Activated effector memory CD4-positive, alpha-beta T cell treated with Interleukin-2 at 50 U/mL for 16 hours (primary cell): ENCODE results near the gene TAS2R9.
"Not testable (repeated sequence)": the region's sequence is repeated elsewhere in the genome, so short reads cannot be mapped to it uniquely, and the experiment has no call there.

Experiments used
- DNase-seq: peaks from one replicate; pipeline ENCODE4 v3.0.0-alpha.2; 2020

The TAS2R9 gene, protein sequence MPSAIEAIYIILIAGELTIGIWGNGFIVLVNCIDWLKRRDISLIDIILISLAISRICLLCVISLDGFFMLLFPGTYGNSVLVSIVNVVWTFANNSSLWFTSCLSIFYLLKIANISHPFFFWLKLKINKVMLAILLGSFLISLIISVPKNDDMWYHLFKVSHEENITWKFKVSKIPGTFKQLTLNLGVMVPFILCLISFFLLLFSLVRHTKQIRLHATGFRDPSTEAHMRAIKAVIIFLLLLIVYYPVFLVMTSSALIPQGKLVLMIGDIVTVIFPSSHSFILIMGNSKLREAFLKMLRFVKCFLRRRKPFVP

DNA sequence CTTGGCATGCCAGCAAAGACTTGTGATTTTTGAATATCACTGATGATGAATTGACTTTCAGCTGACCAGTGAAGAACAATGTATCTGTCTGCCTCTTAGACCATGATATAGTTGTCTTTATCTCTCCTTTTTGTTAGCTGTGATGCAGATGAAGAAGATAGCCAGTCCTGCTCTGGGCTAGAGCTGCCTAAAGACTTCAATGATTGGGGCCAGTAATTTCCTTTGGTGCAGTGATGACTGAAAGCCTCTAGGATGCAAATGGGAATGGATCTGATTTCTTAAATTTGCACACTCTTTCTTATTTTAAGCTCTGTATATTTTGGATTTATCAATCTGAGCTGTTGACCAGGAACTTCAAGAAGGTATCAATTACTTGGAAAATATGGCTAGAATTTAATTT, at the start of gene TAS2R9:
TAS2R9 (minus strand) TSS at position 101 of the 400 bp plus-strand sequence; CDS start at position 8, 93 bp downstream.
- DNase-seq, result no peak

DNA sequence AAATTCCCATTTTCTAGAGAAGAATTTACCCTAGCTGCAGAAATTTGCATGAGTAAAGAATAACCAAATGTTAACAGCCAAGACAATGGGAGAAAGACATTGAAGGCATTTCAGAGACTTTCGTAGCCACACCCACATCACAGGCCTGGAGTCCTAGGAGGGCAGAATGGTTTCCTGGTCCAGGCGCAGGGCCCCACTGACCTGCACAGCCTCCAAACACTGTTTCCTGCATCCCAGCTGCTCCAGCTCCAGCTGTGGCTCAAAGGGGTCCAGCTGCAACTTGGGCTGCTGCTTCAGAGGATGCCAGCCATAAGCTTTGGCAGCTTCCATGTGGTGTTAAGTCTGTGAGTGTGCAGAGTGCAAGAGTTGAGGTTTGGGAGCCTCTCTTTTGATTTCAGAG, 45.8 kb upstream of the TAS2R9 start:
- no peak for DNase-seq

DNA sequence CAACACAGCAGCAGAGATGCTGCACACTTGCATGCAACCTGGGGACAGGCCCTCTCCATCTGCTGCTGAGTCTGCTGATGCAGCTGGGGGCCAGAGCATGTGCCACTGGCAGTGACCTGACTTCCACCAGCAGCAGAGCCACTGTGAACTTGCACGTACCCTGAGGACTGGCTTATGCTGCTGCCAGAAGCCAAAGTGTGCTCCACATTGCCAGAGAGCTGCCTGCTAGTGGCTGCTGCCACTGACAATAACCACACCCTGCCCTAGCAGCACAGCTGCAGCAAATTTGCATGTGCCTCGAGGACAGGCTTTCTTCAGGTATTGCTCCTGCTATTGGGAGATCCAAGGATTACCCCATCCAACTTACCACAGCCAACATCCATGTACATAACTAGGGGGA, 43.8 kb upstream of the TAS2R9 start:
- DNase-seq, result no peak

DNA sequence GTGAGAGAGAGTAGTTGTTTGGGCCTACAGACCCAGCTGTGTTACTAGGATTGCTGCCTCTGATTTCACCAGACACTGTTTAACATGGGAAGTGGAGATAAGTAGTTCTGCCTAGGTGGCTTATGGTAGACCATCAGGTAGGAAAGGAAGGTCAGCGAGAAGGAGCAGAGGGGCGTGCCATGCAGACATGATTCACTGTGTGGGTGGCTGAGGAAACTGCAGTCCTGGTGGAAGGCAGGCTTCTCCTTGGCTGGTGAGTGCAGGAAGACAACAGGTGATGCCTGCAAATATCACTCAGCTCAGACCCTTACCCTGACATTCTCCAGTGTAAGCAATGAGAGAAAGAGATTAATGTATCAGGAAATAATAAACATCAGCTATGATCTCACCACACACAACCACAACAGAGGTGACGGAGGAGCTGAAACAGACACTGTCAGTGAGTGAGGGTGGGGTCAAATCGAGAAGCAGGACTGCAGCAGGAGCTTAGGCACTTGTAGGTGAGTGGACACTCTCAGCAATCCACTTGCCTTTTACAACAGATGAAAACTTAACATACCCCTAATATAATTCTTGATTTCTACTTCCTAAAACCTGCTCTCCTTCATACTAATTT, 41.4 kb upstream of the TAS2R9 start:
- no peak for DNase-seq

DNA sequence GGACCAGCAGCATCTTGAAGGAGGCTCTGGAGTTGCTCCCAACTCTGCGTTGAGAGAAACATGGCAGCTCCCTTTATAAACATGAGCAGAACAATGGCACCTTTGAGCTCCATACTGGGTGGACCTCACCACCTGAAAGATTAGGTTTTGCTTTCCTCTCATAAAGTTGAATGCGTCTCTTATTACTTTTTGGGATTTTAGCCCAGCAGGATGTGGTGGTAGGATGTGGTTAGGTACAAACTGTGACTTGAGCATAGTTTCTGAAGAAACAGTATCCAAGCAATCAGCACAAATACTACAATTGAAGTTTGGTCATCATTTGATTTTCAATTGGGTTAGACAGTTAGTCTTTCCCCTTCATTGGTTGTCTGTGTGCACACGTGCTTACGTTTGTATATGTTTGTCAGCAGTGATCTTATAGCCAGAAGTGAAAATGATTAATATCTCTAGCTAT, 39.5 kb upstream of the TAS2R9 start, which contains the start of gene PRR4:
PRR4 (minus strand) TSS at position 51 of the 454 bp plus-strand sequence; CDS start at position 13, 38 bp downstream.
- no peak for DNase-seq

DNA sequence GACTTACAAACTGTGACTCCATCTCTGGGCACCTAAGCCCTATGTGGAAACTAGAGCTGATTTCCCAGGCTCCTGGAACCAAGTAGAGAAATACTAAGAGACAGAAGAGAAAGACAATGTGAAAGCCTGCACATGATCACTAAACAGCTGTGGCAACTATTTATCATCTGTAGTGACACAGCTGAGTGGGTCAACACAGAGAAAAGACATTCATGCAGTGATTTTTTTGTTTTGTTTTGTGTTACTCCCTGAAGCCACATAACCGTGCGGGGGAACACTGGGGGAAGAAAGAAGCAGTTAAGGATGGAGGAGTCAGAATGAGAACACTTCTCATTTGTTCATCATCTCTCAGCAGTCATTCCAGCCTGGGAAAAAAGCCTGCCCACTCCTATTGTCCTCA, 37.8 kb upstream of the TAS2R9 start:
- DNase-seq, result no peak

DNA sequence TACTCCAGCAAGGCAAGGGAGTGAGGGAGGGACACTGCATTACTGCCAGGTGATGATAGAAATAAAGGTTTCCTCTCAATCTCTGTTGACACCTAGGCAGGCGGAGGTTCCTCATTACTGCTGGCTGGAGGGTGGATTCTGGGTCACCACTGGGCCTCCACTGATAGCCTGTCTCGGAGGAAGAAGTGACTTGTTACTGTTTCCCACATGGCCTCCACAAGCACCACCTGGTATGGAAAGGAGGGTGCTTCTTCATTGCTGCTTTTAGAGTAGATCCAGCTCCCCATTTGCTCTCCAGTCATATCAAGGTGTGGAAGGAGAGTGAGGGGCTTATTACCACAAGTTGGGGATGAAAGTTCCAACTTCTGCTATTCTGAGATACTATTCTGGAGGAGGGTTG, 32.9 kb upstream of the TAS2R9 start:
- no peak for DNase-seq

DNA sequence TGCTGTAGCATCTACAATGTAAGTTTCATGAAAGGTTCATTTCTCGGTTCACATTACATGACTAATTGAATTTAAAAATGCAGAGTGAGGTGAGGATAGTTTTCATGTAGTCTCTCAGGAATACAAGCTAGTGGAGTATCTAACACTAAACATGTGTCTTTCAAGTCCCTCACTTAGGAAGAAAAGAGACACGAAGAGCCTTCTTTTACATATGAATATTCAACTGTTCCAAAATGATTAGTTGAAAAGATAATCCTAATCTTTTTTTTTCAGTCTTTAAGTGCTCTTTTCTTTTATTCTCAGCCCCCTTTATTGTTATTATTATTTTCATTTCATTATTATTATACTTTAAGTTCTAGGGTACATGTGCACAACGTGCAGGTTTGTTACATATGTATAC, 28.5 kb upstream of the TAS2R9 start:
- DNase-seq, result no peak

DNA sequence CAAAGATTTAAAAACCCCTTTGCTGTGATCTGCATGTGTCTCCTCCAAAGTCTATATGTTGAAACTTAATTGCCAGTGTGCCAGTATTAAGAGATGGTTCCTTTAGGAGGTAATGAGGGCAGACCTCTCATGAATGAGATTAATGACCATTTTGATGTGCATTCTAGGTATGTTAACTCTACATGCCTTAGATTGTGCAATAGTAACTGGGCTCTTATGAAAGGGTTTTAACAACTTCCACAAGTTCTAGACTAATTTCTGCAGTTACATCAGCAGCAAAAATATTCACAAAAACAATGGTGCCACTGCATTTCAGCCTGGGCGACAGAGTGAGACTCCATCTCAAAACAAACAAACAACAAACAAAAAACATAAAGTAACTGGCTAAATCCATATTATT, 20.0 kb upstream of the TAS2R9 start:
- no peak for DNase-seq

DNA sequence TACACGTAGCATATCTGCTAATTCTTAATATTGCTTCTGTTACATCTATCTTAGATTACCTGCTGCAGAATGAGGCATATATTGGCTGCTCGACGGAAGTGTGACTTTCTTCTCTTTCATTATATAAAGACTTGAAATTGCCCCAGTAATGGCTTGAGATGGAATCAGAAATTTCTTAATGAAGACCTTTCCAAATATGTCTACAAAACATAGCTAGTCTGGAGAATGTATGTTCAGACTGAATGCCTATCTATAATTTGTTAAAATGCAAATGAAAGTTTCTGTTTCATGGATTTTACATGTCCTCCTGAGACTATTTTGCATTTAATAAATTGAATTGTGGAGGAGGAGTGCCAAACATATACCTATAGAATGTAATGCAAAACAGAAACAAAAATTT, 16.3 kb upstream of the TAS2R9 start, which contains the start of gene TAS2R10:
TAS2R10 (minus strand) TSS at position 101 of the 400 bp plus-strand sequence; CDS start at position 12, 89 bp downstream.
- no peak for DNase-seq

DNA sequence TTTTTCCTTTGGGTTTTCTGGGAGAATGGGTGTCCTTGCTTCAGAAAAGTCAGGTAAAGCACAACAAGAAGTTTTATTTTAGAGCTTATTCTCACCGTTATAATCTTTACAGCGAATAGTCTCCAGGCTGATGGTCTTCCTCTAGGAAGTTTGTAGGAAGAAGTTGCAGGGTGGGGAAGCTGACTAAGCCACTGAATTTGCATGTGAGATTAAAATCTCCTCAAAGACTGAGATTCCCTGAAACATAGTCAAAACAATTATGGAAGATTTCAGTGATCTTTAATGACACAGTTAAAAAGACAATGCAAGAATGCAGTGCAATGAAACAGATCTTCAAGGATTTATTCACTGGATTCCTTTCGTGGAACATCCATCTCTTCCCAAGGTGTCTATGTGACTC, 15.0 kb upstream of the TAS2R9 start:
- DNase-seq, result no peak

DNA sequence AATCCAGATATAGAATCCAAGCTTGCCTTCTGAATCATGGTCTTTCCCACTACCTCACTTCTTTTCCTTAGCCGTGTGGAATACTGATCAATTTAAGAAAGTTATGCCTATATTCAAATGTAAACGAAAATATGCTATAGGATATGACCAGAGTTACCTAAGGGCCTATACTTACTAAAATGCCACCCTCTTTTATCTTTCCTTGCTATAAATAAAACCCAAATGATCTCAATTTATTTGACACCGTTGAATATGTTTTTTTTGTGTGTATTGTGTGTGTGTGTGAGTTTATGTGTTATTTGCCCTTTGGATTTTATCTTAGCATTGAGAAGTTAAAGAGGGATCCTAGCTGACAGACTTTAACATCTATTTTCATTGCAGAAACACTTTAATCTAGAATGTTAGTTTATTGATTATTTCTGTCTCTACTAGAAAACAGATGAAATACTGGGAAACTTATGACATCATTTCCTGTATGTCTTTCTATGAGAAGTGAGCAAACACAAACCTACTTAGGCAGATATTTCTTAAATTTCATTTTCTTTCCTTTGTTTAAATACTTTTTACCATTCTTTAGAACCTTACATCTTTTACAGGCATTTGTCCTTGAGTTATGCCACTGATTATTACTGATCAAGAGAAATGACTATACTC, 2.0 kb upstream of the TAS2R9 start:
- DNase-seq, result no peak

DNA sequence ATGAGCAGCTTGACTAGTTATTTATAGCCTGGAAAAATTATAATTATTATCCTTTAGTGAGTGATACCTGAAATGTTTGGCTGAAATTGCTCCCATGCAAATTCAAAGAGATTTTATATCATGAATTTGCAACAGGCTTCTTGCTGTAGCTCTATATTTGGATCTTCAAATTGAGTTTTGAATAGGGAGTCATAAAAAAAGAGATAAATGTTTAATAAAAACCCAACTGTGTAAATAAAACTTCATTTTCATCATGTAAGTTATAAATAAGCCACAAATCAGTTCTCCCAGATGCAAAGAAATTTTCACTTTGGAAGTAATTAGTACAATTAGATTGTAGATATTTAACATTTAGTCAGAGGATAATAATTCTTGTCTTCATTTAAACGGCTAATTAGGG, 2.8 kb downstream of the TAS2R9 start, which contains the start of gene TAS2R8:
TAS2R8 (minus strand) TSS at position 101 of the 400 bp plus-strand sequence. CDS start 306 bp downstream, outside the sequence.
- DNase-seq, result no peak

DNA sequence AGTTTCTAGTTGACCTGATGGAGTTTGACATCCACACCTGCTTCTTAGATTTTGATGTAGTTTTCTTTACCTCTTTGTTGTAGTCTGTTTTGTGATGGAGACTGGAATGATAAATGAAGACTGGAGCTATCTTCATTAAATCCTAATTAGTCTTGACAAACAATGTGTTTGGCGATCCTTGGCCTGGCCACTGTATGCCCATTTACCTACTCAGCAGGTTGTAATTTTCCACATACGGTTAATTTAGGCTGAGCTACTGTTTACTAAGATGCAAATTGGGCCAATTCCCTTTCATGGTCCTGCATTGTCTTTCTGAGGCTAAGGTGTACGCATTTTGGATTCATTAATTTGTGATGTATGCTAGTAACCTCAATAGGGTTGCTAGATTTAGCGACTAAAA, 7.4 kb downstream of the TAS2R9 start, which contains the start of gene TAS2R7:
TAS2R7 (minus strand) TSS at position 41 of the 400 bp plus-strand sequence. CDS start 57 bp downstream, outside the sequence.
- no peak for DNase-seq

DNA sequence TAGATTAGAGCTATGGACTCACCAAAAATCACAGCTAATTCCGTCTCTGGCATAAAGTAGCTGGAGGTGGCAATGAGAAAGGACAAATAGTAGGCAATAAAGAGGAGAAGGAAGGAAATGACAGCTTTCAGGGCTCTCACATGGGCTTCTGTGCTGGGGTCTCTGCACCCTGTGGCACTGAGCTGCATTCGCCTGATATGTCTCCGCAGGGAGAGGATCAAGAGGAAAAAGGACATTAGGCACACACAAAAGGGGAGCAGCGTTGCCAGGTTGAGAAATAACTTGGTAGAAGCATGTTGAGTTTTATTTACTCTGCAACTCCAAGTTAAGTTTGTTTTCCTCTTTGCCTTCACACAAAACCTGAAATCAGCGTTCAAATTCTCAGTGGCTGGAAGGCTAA, 8.2 kb downstream of the TAS2R9 start:
- no peak for DNase-seq

DNA sequence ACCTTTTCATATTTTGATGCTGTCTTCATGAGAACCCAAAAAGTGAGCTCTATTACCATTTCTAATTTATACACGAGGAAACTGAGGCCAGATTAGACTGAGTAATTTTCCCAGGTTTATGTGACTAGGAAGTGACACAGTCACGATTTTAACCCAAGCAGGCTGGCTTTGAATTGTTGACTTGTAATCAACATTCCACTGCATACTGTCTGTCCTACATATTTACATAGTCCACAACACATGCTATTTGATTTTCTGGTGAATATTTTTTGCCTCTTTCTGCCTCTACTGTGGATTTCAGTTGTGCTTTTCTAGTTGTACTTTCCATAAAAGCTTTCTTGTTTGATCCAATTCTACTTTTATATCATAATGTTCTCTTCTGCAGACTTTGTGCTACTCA, 15.7 kb downstream of the TAS2R9 start:
- DNase-seq, result no peak

DNA sequence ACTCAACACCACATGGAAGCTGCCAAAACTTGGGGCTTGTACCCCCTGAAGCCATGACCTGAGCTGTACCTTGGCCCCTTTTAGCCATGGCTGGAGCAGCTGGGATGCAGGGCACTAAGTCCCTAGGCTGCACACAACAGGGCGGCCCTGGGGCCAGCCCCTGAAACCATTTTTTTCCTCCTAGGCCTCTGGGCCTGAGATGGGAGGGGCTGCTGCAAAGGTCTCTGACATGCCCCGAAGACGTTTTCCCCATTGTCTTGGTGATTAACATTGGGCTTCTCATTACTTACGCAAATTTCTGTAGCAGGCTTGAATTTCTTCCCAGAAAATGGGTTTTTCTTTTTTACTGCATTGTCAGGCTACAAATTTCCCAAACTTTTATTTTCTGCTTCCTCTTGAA, 18.2 kb downstream of the TAS2R9 start:
- not testable (repeated sequence) for DNase-seq

DNA sequence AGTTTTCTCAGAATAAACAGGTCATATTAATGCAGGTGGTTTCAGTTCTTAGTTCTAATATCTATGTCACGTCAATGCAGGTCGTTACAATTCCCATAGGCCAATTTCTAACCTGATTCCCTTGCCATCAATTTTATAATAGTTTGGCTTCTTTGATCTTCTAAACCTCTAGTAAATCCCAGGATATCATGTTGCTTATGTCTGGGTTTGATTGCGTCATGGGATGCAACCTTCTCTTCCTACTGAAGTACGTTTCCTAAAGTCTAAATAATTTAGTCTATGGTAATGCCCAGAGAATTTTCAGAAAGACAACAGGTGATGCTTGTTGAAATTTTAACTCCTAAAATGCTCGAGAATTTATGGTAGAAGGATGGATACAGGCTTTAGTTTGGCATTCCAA, 26.7 kb downstream of the TAS2R9 start:
- no peak for DNase-seq

DNA sequence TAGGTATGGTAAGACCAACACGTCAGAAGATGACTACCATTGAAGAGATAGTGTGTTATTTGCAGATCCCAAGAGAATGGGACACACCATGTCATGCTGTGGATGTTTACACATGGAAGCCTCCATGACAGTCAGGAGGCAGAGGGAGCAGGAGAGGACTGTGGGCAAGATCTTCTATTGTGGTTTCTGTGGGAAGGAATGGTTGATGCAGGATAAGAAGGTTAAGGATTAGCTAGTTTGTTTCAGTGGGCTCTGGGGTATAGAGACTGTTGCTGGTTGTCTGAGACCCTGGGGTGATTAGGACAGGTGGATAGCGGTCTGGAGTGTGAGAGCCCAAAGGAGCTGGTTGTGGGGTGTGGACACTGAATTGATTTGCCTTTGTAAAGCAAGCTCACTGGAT, 30.9 kb downstream of the TAS2R9 start:
- no peak for DNase-seq

DNA sequence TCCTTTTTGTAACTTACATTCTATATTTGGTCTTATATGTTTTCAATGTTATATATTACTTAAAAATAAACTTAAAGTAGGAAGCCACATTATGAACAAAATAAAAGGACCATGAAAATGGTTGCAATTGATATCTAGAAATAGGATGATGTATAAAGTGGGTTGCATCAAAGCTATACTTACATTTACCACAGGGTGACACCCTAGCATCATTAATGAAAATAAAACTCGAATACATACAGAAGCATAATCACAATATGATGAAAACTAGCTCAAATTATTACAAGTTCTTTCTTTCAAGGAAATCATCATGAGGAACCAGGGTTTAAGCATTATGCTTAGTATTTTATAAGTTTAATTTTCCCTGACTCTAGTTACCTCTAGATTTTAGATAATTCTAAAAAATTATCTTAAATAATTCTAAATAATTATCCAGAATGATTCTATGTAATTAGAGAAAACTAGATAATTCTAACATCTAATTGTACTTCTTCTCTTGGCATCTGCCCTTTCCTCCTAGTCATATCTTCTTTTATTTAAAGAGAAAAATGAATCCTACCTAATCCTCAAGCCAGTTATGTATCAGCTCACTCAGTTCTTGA, 38.7 kb downstream of the TAS2R9 start:
- DNase-seq, result no peak

DNA sequence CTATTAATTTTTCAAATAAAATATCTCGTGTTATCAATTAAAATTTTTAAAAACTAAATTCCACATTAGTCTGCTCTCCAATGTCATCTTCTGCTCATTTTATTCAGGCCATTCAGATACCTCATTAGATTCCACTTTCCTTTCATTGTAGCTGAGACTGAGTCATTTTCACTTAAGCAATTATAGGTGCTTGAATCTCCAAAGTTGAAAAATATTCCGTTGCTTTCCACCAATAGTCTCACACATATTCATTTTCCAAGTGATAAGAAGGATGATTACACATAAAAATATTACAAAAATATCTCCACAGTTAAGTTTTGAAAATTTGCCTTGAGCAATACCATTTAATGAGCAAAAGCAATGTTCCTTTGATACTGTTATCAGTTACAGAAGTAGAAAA, 50.3 kb downstream of the TAS2R9 start:
- DNase-seq, result no peak
